HepG2 (cell line): ENCODE data around the gene SDCCAG8. TPM values are rescaled to one million over a fixed set of nuclear protein-coding genes. Genes with fewer than 3 reads are reported as not detected.
A peak's percentile ranks its signal among the peaks of the same experiment; 100 is the strongest.

Experiments used
- ATAC-seq: fragments of 200-7000 bp; cut with Tn5 transposase; 3 replicates; pipeline ENCODE4 v1.9.1; 2020; ENCODE audit warnings: mild to moderate bottlenecking, moderate library complexity
- Bru-seq: library from RNA; stranded (reverse); fragments of 400-500 nt; gene quantifications from one replicate; lab custom pipeline; 2021; lab: Mats Ljungman, UMichigan
- BruChase-seq, 2 experiments: library from RNA; stranded (reverse); fragments of 400-500 nt; gene quantifications; one replicate each; lab custom pipeline; 2021; lab: Mats Ljungman, UMichigan
- BruUV-seq: library from RNA; stranded (reverse); fragments of 400-500 nt; replicated peaks from 2 replicates; lab custom pipeline; 2021; lab: Mats Ljungman, UMichigan
- CTCF ChIA-PET: fragments of 300-600 bp; formaldehyde crosslinking; extraction: SDS; loops from one replicate; lab custom pipeline; 2021; ENCODE audit warnings: low total read pairs, inconsistent platforms, low intra/inter-chr PET ratio; lab: Yijun Ruan, JAX
- POLR2A ChIA-PET: fragments of 350-600 bp; sonication (Branson Sonifier 250); formaldehyde crosslinking; loops from one replicate; lab custom pipeline; 2020; ENCODE audit warnings: antibody characterized with exemption, inconsistent platforms; lab: Yijun Ruan, JAX
- DNase-seq: peaks from one replicate; pipeline ENCODE4 v3.0.0-alpha.2; 2015; ENCODE audit warnings: low spot score
- FAIRE-seq: peaks from 3 replicates; lab custom pipeline; 2011; peaks lifted over from hg19 to GRCh38; lab: Jason Lieb, UNC
- H2AFZ ChIP-seq: one replicate; pipeline ENCODE4 v1.6.1; 2011; ENCODE audit warnings: low read length, inconsistent platforms
- H3K27ac ChIP-seq: fragments of 300-600 bp; 3 replicates; pipeline ENCODE4 v1.8.0; 2011; ENCODE audit warnings: mixed run types, mild to moderate bottlenecking, mixed read lengths, low read length, inconsistent platforms; ENCODE audit not compliant: insufficient read depth; ENCODE audit errors: extremely low read length
- H3K27me3 ChIP-seq, 2 experiments: fragments of 200-600 bp in 1 of 2; 2 replicates in 1 of 2; 3 replicates in 1 of 2; pipeline versions ENCODE4 v1.6.0 to v1.8.0; 2011; ENCODE audit warnings: low read length in 2 of 2, mild to moderate bottlenecking in 2 of 2, moderate library complexity in 2 of 2, inconsistent platforms in 1 of 2; ENCODE audit not compliant: insufficient read depth in 2 of 2, control insufficient read depth in 1 of 2
- H3K36me3 ChIP-seq, 2 experiments: fragments of 200-600 bp in 1 of 2; replicated peaks in 1 of 2; 2 replicates in 1 of 2; 3 replicates in 1 of 2; pipeline versions ENCODE4 v1.5.1 to v1.8.0; 2011; ENCODE audit warnings: low read length in 2 of 2, inconsistent platforms in 1 of 2; ENCODE audit not compliant: insufficient read depth in 2 of 2, control insufficient read depth in 1 of 2
- H3K4me1 ChIP-seq: 2 replicates; pipeline ENCODE4 v1.5.1; 2012; ENCODE audit warnings: low read length, inconsistent platforms; ENCODE audit not compliant: insufficient read depth
- H3K4me2 ChIP-seq: 2 replicates; pipeline ENCODE4 v1.6.0; 2011; ENCODE audit warnings: low read depth, low read length, inconsistent platforms
- H3K4me3 ChIP-seq, 3 experiments: fragments of 200-600 bp in 1 of 3; sonication (generic), shearing (Covaris generic) in 1 of 3; replicated peaks in 1 of 3; 2 replicates each; pipeline ENCODE4 v1.5.1; 2011 to 2016; ENCODE audit warnings: low read length in 3 of 3, inconsistent platforms in 2 of 3, low read depth in 2 of 3, mild to moderate bottlenecking in 2 of 3, control low read depth in 1 of 3, mixed read lengths in 1 of 3; ENCODE audit not compliant: insufficient read depth in 1 of 3
- H3K79me2 ChIP-seq: one replicate; pipeline ENCODE4 v1.6.1; 2011; ENCODE audit warnings: low read length, inconsistent platforms; ENCODE audit not compliant: insufficient read depth
- H3K9ac ChIP-seq: 2 replicates; pipeline ENCODE4 v1.6.0; 2011; ENCODE audit warnings: mild to moderate bottlenecking, low read depth, low read length, inconsistent platforms; ENCODE audit not compliant: insufficient read depth
- H3K9me3 ChIP-seq: 2 replicates; pipeline ENCODE4 v1.5.1; 2012; ENCODE audit warnings: mild to moderate bottlenecking, low read length
- H4K20me1 ChIP-seq: 2 replicates; pipeline ENCODE4 v1.6.0; 2011; ENCODE audit warnings: inconsistent platforms, mild to moderate bottlenecking, low read length, moderate library complexity; ENCODE audit not compliant: insufficient read depth
- BRD4 ChIP-seq: sonication (generic); formaldehyde crosslinking; IDR thresholded peaks from 2 replicates; pipeline ENCODE4 v1.4.0; 2020; ENCODE audit warnings: missing genetic modification reagents
- RELA ChIP-seq: sonication (generic); formaldehyde crosslinking; IDR thresholded peaks from 2 replicates; pipeline ENCODE4 v1.4.0; 2020; ENCODE audit warnings: missing genetic modification reagents
- SIN3A ChIP-seq: IDR thresholded peaks from 2 replicates; pipeline ENCODE4 v1.6.1; 2011; ENCODE audit warnings: low read depth, mild to moderate bottlenecking, control low read depth, low read length, borderline replicate concordance
- SOX13 ChIP-seq, 3 experiments: fragments of 450-650 bp in 1 of 3; sonication (generic) in 1 of 3; formaldehyde crosslinking in 1 of 3; IDR thresholded peaks in 2 of 3; conservative IDR thresholded peaks in 1 of 3; 2 replicates each; pipeline versions ENCODE4 v1.5.0 to v1.6.1; 2016 to 2020; ENCODE audit warnings: antibody characterized with exemption in 1 of 3, mild to moderate bottlenecking in 1 of 3, missing compliant biosample characterization in 1 of 3, missing genetic modification reagents in 1 of 3, moderate library complexity in 1 of 3
- TCF12 ChIP-seq, 2 experiments: fragments of 450-650 bp in 1 of 2; sonication (generic) in 1 of 2; formaldehyde crosslinking in 1 of 2; IDR thresholded peaks; 2 replicates each; pipeline versions ENCODE4 v1.6.1 to v1.8.0; 2017 to 2022; ENCODE audit warnings: antibody characterized with exemption in 1 of 2, mild to moderate bottlenecking in 1 of 2, missing genetic modification reagents in 1 of 2, moderate library complexity in 1 of 2
- TCF7 ChIP-seq: sonication (generic); IDR thresholded peaks from 2 replicates; pipeline ENCODE4 v1.6.1; 2016; ENCODE audit warnings: antibody characterized with exemption, low read depth
- ZC3H4 ChIP-seq: sonication (generic); formaldehyde crosslinking; IDR thresholded peaks from 2 replicates; pipeline ENCODE4 v1.4.0; 2020; ENCODE audit warnings: missing genetic modification reagents, borderline replicate concordance
- ZNF205 ChIP-seq: IDR thresholded peaks from 2 replicates; pipeline ENCODE4 v1.6.1; 2018; ENCODE audit warnings: missing biosample characterization, missing genetic modification reagents
- ZNF264 ChIP-seq: sonication (generic); formaldehyde crosslinking; IDR thresholded peaks from 2 replicates; pipeline ENCODE4 v1.4.0; 2020; ENCODE audit warnings: missing genetic modification reagents
- ZNF598 ChIP-seq: sonication (generic); formaldehyde crosslinking; IDR thresholded peaks from 2 replicates; pipeline ENCODE4 v1.5.1; 2020; ENCODE audit warnings: mild to moderate bottlenecking, missing genetic modification reagents, borderline replicate concordance
- ZNF678 ChIP-seq: sonication (generic); formaldehyde crosslinking; IDR thresholded peaks from 2 replicates; pipeline ENCODE4 v1.4.0; 2020; ENCODE audit warnings: mild to moderate bottlenecking, missing genetic modification reagents
- ZNF788 ChIP-seq: sonication (generic); formaldehyde crosslinking; IDR thresholded peaks from 2 replicates; pipeline ENCODE4 v1.5.0; 2020; ENCODE audit warnings: mild to moderate bottlenecking, missing genetic modification reagents, borderline replicate concordance
- WGBS: methylation state at CpG from one replicate; pipeline ENCODE4 v1.1.6; 2017; ENCODE audit warnings: low lambda C conversion rate; 5-methylcytosine and 5-hydroxymethylcytosine counted together
- in situ Hi-C: cut with HindIII; loops from 2 replicates; pipeline ENCODE4 v1.10.0; 2017; ENCODE audit warnings: low pct_unique_long_range_greater_than_20kb; ENCODE audit not compliant: extremely low pct_ligation_motif_present
- intact Hi-C: fragments of 100-400 bp; cut with micrococcal nuclease; formaldehyde crosslinking; loops from one replicate; pipeline ENCODE4 v1.10.0; 2022; ENCODE audit not compliant: unreplicated experiment
- long read RNA-seq, 2 experiments: library from RNA in 1 of 2; library from polyadenylated mRNA in 1 of 2; stranded (forward) in 1 of 2; unstranded in 1 of 2; transcript quantifications; one replicate each; pipeline ENCODE4 v2.0.0, GENCODE V29; 2019 to 2022
- polyA minus RNA-seq, 3 experiments: library from RNA; depleted of rRNA, polyadenylated mRNA; stranded (reverse); fragments of >200 nt; gene quantifications; 2 replicates each; pipeline ENCODE4 v1.2.3, GENCODE V29; 2011; ENCODE audit warnings: low replicate concordance in 1 of 3
- polyA plus RNA-seq, 8 experiments: library from polyadenylated mRNA; depleted of rRNA in 3 of 8; stranded (reverse) in 7 of 8; unstranded in 1 of 8; fragments of >200 nt; fragmentation: Illumina TruSeq in 4 of 8; extraction: Trizol in 4 of 8; gene quantifications; 2 replicates each; pipeline versions ENCODE4 v1.2.1 to v1.2.3, GENCODE V29; 2011 to 2016; ENCODE audit warnings: low read depth in 4 of 8, missing spikeins in 1 of 8, mixed read lengths in 1 of 8; ENCODE audit not compliant: insufficient read depth in 1 of 8
- total RNA-seq, 5 experiments: library from RNA; depleted of rRNA; stranded (reverse); fragments of >200 nt; fragmentation: Illumina TruSeq; extraction: Trizol; gene quantifications; 2 replicates each; pipeline ENCODE4 v1.2.3, GENCODE V29; 2016; ENCODE audit warnings: low read depth in 1 of 5
- TF ChIP-seq, protein P1 (sequence below): IDR thresholded peaks from 2 replicates; pipeline ENCODE4 v1.6.1; 2016; ENCODE audit warnings: missing compliant biosample characterization, missing genetic modification reagents, borderline replicate concordance

Gene SDCCAG8
- total RNA-seq (2016; rRNA removed; fragmentation: Illumina TruSeq; extraction: Trizol) (9.5 and 10.1 TPM in 2 replicates), polyA plus RNA-seq (2011; rRNA removed) (11.4 and 13.4 TPM in 2 replicates), polyA minus RNA-seq (2011; rRNA and poly(A)+ RNA removed; ENCODE audit: low replicate concordance) (4.4 and 8.7 TPM in 2 replicates), Bru-seq, nascent RNA (percentile 54 among the genes with signal in this experiment), BruChase-seq, experiment 1, labeled RNA remaining after a 6-hour chase (percentile 50 among the genes with signal in this experiment), BruChase-seq, experiment 2, labeled RNA remaining after a 2-hour chase (percentile 53 among the genes with signal in this experiment)
- total RNA-seq (2016; cell fraction: cytosol; rRNA removed; fragmentation: Illumina TruSeq; extraction: Trizol; ENCODE audit: low read depth) = 22.4 and 23.3 TPM in 2 replicates
- 9.6 and 10.2 TPM in 2 replicates for total RNA-seq (2016; cell fraction: insoluble cytoplasmic fraction; rRNA removed; fragmentation: Illumina TruSeq; extraction: Trizol)
- 9.4 and 13.3 TPM in 2 replicates for total RNA-seq (2016; cell fraction: membrane; rRNA removed; fragmentation: Illumina TruSeq; extraction: Trizol)
- total RNA-seq (2016; cell fraction: nucleus; rRNA removed; fragmentation: Illumina TruSeq; extraction: Trizol) = 14.5 and 14.9 TPM in 2 replicates
- polyA plus RNA-seq (2011; cell fraction: cytosol; rRNA removed) = 5.1 and 5.9 TPM in 2 replicates
- 10.1 and 12.4 TPM in 2 replicates for polyA plus RNA-seq (2011; cell fraction: nucleus; rRNA removed)
- 9.1 and 9.7 TPM in 2 replicates for polyA plus RNA-seq (2012)
- polyA plus RNA-seq (2016; cell fraction: cytosol; fragmentation: Illumina TruSeq; extraction: Trizol; ENCODE audit: low read depth) = 1.4 and 2.3 TPM in 2 replicates
- 9.1 and 12.0 TPM in 2 replicates for polyA plus RNA-seq (2016; cell fraction: insoluble cytoplasmic fraction; fragmentation: Illumina TruSeq; extraction: Trizol; ENCODE audit: low read depth)
- 1.9 and 2.2 TPM in 2 replicates for polyA plus RNA-seq (2016; cell fraction: membrane; fragmentation: Illumina TruSeq; extraction: Trizol; ENCODE audit: low read depth)
- polyA plus RNA-seq (2016; cell fraction: nucleus; fragmentation: Illumina TruSeq; extraction: Trizol; ENCODE audit: insufficient read depth, low read depth) = 10.0 and 12.7 TPM in 2 replicates
- polyA minus RNA-seq (2011; cell fraction: cytosol; rRNA and poly(A)+ RNA removed) = 5.3 and 6.1 TPM in 2 replicates
- 22.0 and 40.3 TPM in 2 replicates for polyA minus RNA-seq (2011; cell fraction: nucleus; rRNA and poly(A)+ RNA removed)
- long read RNA-seq, experiment 1, partial matches to known transcripts = 1 of 9 reads
- long read RNA-seq, experiment 1, other reads (novel, unspliced or antisense) = 8 of 9 reads
- long read RNA-seq, experiment 2, partial matches to known transcripts = 0 of 16 reads
- long read RNA-seq, experiment 2, other reads (novel, unspliced or antisense) = 13 of 16 reads

DNA sequence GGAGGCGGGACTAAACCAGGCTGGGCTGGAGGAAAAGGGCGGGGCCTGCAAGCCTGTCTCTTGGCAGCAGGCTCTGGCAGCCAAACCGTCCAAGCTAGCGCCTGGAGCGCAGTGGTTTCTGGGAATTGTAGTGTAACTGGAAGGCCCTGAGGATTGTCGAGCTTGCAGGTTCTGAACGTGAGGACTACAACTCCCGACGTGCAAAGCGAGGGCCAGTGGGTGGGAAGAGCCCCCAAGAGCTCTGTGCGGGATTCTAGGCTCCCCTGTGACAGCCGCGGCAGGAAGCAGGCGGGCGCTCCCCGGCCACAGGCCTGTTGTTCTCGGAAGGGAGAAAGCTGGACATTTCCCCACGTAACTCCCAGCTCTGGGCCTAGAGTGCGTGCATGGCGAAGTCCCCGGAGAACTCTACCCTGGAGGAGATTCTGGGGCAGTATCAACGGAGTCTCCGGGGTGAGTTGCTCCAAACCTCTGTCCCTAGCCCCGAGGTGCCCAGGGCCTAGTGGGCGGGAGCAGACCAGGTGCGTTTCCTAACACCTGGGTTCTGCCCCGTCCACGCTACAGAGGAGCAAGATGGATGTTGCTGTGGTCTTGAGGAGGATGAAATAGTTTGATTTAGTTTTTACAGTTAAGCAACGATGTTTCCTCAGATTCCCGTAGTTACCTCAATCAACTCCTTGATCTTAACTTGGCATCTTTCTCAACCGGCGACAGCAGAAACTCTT is at the start of gene SDCCAG8:
SDCCAG8 (plus strand) TSS at position 251 of the 722 bp plus-strand sequence; CDS start at position 384, 133 bp downstream.
- no peaks in the 10 kb centered on the region for H3K9me3 ChIP-seq
- H3K4me3 ChIP-seq = peak within 1 kb of the TSS; percentile 88 to 99 (median 93)
- POLR2A ChIA-PET = interaction anchor here (0.5 to 1.2 kb wide), 7 partner anchors 8 to 1195 kb away, joined by 3 to 6 read pairs (median 3); partner anchors contain the start of gene ADSS2
- in situ Hi-C loops = no loop called here
- TSS peak; percentile 78 for BruUV-seq
- H3K27ac ChIP-seq = peak within 1 kb of the TSS; percentile 87
- intact Hi-C loops = loop anchor here (5.0 kb wide), 1 partner anchor 1191 kb away; no protein-coding TSS in a partner anchor
- peaks cover 48% of the 10 kb centered on the region for H3K79me2 ChIP-seq
- no peaks in the 10 kb centered on the region for H3K36me3 ChIP-seq
- WGBS = 2% methylated on average over 4 of the region's 32 CpGs
- DNase-seq (peak; percentile 99), FAIRE-seq (no peak), ATAC-seq (peak; percentile 91)
- H4K20me1 ChIP-seq = peaks cover 10% of the 10 kb centered on the region
- peaks cover 34% of the 10 kb centered on the region for H3K4me1 ChIP-seq
- H3K27me3 ChIP-seq = no peaks in the 10 kb centered on the region; a peak in 1 of 5 replicates
- peak within 1 kb of the TSS; percentile 82 for H2AFZ ChIP-seq
- CTCF ChIA-PET = no interaction called here
- H3K4me2 ChIP-seq = peak within 1 kb of the TSS; percentile 87
- H3K9ac ChIP-seq = peak within 1 kb of the TSS; percentile 82
- TF ChIP-seq ZNF788 (CRISPR knock-in tag) (no peak), ZNF598 (CRISPR knock-in tag) (no peak), ZNF205 (peak; percentile 50; the same call in 1 of the 2 replicates), BRD4 (CRISPR knock-in tag) (peak; percentile 17; the same call in 1 of the 2 replicates), TCF7 (0 out of 2 replicates have a peak, but pooled peaks have one; percentile 3), ZNF264 (CRISPR knock-in tag) (0 out of 2 replicates have a peak, but pooled peaks have one; percentile 11), ZC3H4 (CRISPR knock-in tag) (no peak), TCF12 (IDR thresholded peaks at IDR 0.05) (no peak), TCF12 (CRISPR knock-in tag; IDR thresholded peaks at IDR 0.05) (no peak), RELA (CRISPR knock-in tag) (no peak), ZNF678 (no peak), SIN3A (peak; percentile 91; the same call in 1 of the 2 replicates), SOX13 (IDR thresholded peaks at IDR 0.05) (no peak; the same call in 1 of the 2 replicates), SOX13 (CRISPR knock-in tag; conservative IDR thresholded peaks at IDR 0.05 in 1 of 2, IDR thresholded peaks at IDR 0.05 in 1 of 2) (0 out of 4 replicates have a peak, but pooled peaks of 1 of the 2 experiments have one; percentile 39)
- TF ChIP-seq, protein P1, sequence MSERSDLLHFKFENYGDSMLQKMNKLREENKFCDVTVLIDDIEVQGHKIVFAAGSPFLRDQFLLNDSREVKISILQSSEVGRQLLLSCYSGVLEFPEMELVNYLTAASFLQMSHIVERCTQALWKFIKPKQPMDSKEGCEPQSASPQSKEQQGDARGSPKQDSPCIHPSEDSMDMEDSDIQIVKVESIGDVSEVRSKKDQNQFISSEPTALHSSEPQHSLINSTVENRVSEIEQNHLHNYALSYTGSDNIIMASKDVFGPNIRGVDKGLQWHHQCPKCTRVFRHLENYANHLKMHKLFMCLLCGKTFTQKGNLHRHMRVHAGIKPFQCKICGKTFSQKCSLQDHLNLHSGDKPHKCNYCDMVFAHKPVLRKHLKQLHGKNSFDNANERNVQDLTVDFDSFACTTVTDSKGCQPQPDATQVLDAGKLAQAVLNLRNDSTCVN (CRISPR knock-in tag) = 0 out of 2 replicates have a peak, but pooled peaks have one; percentile 38
